Measurements from ENCODE around the gene PRMT3.
"Not testable (repeated sequence)": the region's sequence is repeated elsewhere in the genome, so short reads cannot be mapped to it uniquely, and the experiment has no call there.

PRMT3 gene

DNA sequence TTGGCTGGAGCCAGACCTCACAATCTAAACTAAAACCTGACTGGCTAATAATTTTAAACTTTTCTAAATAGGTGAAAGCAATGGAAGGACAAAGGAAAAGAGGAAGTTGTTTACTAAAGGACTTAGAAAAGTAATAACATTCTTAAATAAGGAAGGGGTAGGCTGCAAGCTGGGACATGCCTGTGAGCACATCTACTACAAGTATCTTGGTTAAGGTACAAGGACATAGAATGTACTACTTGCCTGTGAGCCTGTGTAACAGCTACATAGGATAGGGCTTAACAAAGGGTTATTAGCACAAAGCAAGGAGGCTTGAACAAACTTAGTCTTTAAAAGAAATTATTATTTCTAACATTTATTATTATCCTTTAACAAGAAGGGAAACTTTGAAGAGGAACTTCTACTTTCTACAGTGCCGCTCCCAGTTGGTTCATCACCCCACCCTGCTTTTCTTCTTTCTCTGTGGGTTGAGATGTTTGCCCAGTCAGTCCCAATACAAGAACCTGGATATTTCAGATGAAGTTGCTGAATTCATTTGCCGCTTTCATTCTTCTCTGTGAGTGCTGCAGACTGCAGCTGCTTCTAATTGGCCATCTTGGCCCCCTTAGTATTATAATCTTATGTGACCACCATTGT, 87.5 kb downstream of the PRMT3 start:
- H3K4me1 ChIP-seq (ENCODE audit: control insufficient read depth, insufficient read depth, low read length) = peaks cover 7% of the 10 kb centered on the region
- 95 to 96% methylated on average over 2 of the region's 2 CpGs for WGBS, 2 experiments
- H3K27ac ChIP-seq (ENCODE audit: insufficient read depth, low read depth, low read length, poor library complexity, severe bottlenecking) = peak overlapping the region; percentile 36
- no peaks in the 10 kb centered on the region for H3K9me3 ChIP-seq (ENCODE audit: control insufficient read depth, low read length)
- no peak overlapping the region for H3K4me3 ChIP-seq (ENCODE audit: insufficient read depth, low read depth, low read length)
- H3K27me3 ChIP-seq (ENCODE audit: control insufficient read depth, insufficient read depth, low read length, poor library complexity, severe bottlenecking) = no peaks in the 10 kb centered on the region
- H3K36me3 ChIP-seq (ENCODE audit: control insufficient read depth, insufficient read depth, low read length) = no peaks in the 10 kb centered on the region

DNA sequence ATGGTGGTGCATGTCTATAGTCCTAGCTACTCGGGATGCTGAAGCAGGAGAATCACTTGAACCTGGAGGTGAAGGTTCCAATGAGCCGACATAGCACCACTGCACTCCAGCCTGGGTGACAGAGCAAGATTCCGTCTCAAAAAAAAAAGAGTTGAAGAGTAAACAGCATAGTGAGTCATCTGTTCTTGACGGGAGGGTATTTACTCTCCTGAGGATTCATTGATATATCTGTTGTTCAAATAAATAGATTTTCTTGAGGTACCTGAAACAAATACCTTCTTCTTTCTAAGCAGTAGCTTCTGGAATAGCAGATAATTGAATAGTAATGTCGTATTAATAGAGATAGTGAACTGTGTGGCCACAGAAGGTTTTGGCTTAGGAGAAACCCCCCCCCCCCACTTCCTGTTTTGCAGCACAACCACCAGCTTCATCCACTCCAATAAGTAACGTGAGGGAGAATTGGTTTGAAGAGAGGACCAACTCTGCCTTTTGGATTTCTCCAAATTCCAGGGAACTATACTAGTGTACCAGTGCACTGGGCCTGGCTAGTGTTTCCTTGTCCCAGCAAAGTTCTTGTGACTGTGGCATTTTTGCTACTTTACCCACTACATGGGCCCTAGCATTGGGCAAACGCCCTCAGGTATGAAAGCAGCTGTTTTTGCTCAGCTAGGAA, 90.0 kb downstream of the PRMT3 start:
- Histone ChIP-seq H3K27me3 (ENCODE audit: control insufficient read depth, insufficient read depth, low read length, poor library complexity, severe bottlenecking) (no peaks in the 10 kb centered on the region), H3K27ac (ENCODE audit: insufficient read depth, low read depth, low read length, poor library complexity, severe bottlenecking) (no peak overlapping the region), H3K9me3 (ENCODE audit: control insufficient read depth, low read length) (no peaks in the 10 kb centered on the region), H3K4me3 (ENCODE audit: insufficient read depth, low read depth, low read length) (no peak overlapping the region), H3K4me1 (ENCODE audit: control insufficient read depth, insufficient read depth, low read length) (peaks cover 7% of the 10 kb centered on the region), H3K36me3 (ENCODE audit: control insufficient read depth, insufficient read depth, low read length) (no peaks in the 10 kb centered on the region)
- 78 to 86% methylated on average over 6 of the region's 7 CpGs for WGBS, 2 experiments

DNA sequence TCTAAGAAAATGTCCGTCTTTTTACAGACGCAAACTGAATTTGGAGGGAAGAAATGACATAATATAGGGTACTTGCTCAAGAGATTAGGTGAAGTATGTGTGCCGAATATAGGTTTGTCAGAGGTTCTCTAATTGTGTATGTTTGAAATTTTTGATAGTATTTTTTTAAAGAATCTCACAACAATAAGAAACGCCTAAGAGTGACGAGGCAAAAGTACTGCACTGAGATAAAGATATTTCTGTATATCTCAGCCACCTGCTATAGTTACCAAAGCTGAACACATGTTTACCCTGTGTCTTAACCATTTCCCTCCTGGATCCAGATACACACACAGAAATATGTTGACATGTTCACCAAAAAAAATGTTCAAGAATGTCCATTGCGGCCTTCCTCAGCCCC, 92.0 kb downstream of the PRMT3 start:
- Histone ChIP-seq H3K9me3 (ENCODE audit: control insufficient read depth, low read length) (no peaks in the 10 kb centered on the region), H3K4me3 (ENCODE audit: insufficient read depth, low read depth, low read length) (no peak overlapping the region), H3K27me3 (ENCODE audit: control insufficient read depth, insufficient read depth, low read length, poor library complexity, severe bottlenecking) (no peaks in the 10 kb centered on the region), H3K36me3 (ENCODE audit: control insufficient read depth, insufficient read depth, low read length) (no peaks in the 10 kb centered on the region), H3K4me1 (ENCODE audit: control insufficient read depth, insufficient read depth, low read length) (no peaks in the 10 kb centered on the region), H3K27ac (ENCODE audit: insufficient read depth, low read depth, low read length, poor library complexity, severe bottlenecking) (no peak overlapping the region)
- 95 to 96% methylated on average over 6 of the region's 6 CpGs for WGBS, 2 experiments

DNA sequence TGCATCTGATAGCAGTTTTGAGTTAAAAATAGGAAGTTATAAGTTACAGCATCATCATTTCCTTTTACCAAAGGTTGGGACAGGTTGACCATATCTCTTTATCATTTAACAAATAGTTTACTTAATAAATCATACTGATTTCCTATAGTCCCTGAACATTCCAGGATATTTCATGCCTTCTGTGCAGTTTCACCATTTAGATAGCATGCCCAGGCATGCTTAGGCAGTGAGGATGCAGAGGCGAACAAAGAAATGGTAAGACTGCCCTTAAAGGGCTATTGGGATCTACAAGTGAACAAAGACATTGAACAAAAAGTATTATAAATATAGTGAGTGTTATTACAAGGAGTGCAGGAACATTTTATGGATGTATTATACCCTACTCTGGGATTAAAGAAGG, 96.4 kb downstream of the PRMT3 start:
- no peaks in the 10 kb centered on the region for H3K36me3 ChIP-seq (ENCODE audit: control insufficient read depth, insufficient read depth, low read length)
- H3K27ac ChIP-seq (ENCODE audit: insufficient read depth, low read depth, low read length, poor library complexity, severe bottlenecking) = no peak overlapping the region
- no peaks in the 10 kb centered on the region for H3K9me3 ChIP-seq (ENCODE audit: control insufficient read depth, low read length)
- no peak overlapping the region for H3K4me3 ChIP-seq (ENCODE audit: insufficient read depth, low read depth, low read length)
- H3K27me3 ChIP-seq (ENCODE audit: control insufficient read depth, insufficient read depth, low read length, poor library complexity, severe bottlenecking) = no peaks in the 10 kb centered on the region
- WGBS, 2 experiments = 92 to 100% methylated on average over 1 of the region's 1 CpG
- H3K4me1 ChIP-seq (ENCODE audit: control insufficient read depth, insufficient read depth, low read length) = peaks cover 2% of the 10 kb centered on the region

DNA sequence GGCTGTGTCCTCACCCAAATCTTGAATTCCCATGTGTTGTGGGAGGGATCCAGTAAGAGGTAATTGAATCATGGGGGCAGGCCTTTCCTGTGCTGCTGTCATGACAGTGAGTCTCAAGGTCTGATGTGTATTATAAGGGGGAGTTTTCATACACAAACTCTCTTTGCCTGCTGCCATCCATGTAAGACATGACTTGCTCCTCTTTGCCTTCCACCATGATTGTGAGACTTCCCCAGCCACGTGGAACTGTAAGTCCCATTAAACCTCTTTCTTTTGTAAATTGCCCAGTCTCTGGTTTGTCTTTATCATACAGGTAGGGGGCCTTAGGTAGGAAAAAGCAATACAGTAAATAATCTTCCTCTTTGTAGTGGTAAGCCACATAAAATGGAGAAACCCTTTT, 96.9 kb downstream of the PRMT3 start:
- not testable (repeated sequence) for H3K4me3 ChIP-seq (ENCODE audit: insufficient read depth, low read depth, low read length); H3K36me3 ChIP-seq (ENCODE audit: control insufficient read depth, insufficient read depth, low read length); H3K4me1 ChIP-seq (ENCODE audit: control insufficient read depth, insufficient read depth, low read length); H3K27ac ChIP-seq (ENCODE audit: insufficient read depth, low read depth, low read length, poor library complexity, severe bottlenecking); H3K9me3 ChIP-seq (ENCODE audit: control insufficient read depth, low read length); H3K27me3 ChIP-seq (ENCODE audit: control insufficient read depth, insufficient read depth, low read length, poor library complexity, severe bottlenecking)
- 87 to 92% methylated on average over 1 of the region's 1 CpG for WGBS, 2 experiments

DNA sequence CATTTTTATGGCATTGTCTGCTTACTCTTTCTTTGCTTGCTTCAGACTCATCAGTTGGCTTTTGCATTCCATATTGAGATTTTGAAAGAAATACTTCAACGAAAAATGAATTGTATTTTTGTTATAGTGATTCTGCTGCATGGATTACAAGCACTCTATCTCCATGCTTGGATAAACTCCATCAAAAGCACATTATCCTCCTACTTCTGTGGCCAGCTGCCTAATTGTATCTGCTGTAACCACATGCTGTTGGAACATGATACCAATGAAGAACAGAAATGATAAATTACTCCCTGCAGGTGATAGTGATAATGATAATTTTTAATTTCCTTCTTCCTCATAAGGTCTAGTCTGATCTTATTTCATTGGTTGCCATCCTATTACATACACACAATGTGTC, 100.8 kb downstream of the PRMT3 start:
- Histone ChIP-seq H3K4me1 (ENCODE audit: control insufficient read depth, insufficient read depth, low read length) (peaks cover 2% of the 10 kb centered on the region), H3K9me3 (ENCODE audit: control insufficient read depth, low read length) (no peaks in the 10 kb centered on the region), H3K36me3 (ENCODE audit: control insufficient read depth, insufficient read depth, low read length) (no peaks in the 10 kb centered on the region), H3K4me3 (ENCODE audit: insufficient read depth, low read depth, low read length) (no peak overlapping the region), H3K27ac (ENCODE audit: insufficient read depth, low read depth, low read length, poor library complexity, severe bottlenecking) (no peak overlapping the region), H3K27me3 (ENCODE audit: control insufficient read depth, insufficient read depth, low read length, poor library complexity, severe bottlenecking) (no peaks in the 10 kb centered on the region)
- 75% methylated on average over 1 of the region's 1 CpG; no CpG with 5 or more reads in 1 of the 2 experiments for WGBS, 2 experiments

DNA sequence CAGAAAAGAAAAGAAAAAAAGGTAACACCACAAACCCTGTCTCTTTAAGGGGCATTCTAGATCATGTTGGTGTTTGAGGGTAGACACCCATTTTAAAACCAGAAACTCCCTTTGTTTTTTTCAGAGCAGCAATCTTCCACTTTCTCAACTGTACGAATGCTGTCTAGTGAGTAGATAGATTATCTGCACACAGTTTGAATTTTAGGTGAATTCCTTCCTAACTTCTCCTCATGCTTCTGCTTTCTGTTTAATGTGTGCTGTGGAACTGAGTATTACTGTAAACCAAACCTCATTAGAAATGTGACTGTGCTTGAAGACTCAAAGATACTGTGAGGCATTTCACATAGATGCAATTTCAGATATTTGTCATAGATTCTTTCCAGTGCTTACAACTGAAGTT, 102.4 kb downstream of the PRMT3 start:
- no peak overlapping the region for H3K27ac ChIP-seq (ENCODE audit: insufficient read depth, low read depth, low read length, poor library complexity, severe bottlenecking)
- peaks cover 2% of the 10 kb centered on the region for H3K4me1 ChIP-seq (ENCODE audit: control insufficient read depth, insufficient read depth, low read length)
- H3K4me3 ChIP-seq (ENCODE audit: insufficient read depth, low read depth, low read length) = no peak overlapping the region
- 83% methylated on average over 1 of the region's 1 CpG; no CpG with 5 or more reads in 1 of the 2 experiments for WGBS, 2 experiments
- H3K27me3 ChIP-seq (ENCODE audit: control insufficient read depth, insufficient read depth, low read length, poor library complexity, severe bottlenecking) = no peaks in the 10 kb centered on the region
- H3K9me3 ChIP-seq (ENCODE audit: control insufficient read depth, low read length) = no peaks in the 10 kb centered on the region
- no peaks in the 10 kb centered on the region for H3K36me3 ChIP-seq (ENCODE audit: control insufficient read depth, insufficient read depth, low read length)

DNA sequence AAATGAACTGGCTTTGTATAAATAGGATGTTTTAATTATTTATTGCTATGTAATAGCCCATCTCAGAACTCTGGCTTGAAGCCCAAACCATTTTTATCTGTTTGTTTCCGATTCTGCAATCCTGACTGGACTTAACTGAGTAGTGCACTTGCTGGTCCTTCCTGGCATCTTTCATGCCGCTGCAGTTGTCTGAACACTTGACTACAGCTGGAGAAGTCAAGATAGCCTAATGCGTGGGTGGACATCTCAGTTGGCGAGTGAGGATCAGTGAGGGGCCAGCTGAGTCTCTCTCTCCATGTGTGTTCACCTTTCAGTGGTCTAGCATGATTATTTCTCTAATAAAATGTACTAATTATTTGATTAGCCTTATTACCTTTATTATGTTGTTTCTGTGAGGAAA, 105.8 kb downstream of the PRMT3 start:
- H3K9me3 ChIP-seq (ENCODE audit: control insufficient read depth, low read length) = no peaks in the 10 kb centered on the region
- 95 to 96% methylated on average over 4 of the region's 4 CpGs for WGBS, 2 experiments

DNA sequence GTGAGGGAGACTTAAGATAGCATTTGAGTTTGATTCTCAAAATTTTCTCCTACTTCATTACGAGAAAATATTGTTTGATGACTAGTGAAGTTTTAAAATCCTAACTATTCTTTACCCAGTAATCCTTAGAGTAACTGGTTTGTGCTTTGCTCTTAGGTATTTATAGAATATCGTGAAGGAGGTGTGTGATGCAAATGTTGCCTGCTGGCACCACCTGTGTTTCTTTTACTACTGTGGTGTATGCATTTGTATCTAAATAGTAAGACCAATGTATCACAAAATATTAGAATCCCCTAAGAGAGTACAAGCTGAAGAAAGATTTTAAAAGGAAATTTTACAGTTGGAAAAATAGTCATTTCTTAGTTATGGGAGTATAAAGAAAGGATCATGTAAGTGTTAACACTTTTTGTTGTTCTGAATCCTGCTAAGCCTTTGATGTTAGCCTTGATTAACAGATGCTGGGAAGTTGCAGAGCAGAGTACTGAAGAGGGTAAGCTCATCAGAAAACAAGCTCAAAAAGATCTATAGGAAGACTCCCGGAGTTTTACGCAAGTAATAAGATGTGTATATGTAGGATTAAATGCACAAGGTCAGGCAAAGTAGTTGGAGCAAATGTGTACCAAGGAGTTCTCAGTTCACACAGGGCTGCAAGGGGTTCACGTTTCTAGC, 109.7 kb downstream of the PRMT3 start:
- H3K9me3 ChIP-seq (ENCODE audit: control insufficient read depth, low read length) = no peaks in the 10 kb centered on the region
- H3K4me3 ChIP-seq (ENCODE audit: insufficient read depth, low read depth, low read length) = no peak overlapping the region
- H3K36me3 ChIP-seq (ENCODE audit: control insufficient read depth, insufficient read depth, low read length) = no peaks in the 10 kb centered on the region
- H3K4me1 ChIP-seq (ENCODE audit: control insufficient read depth, insufficient read depth, low read length) = no peaks in the 10 kb centered on the region
- no peak overlapping the region for H3K27ac ChIP-seq (ENCODE audit: insufficient read depth, low read depth, low read length, poor library complexity, severe bottlenecking)
- no peaks in the 10 kb centered on the region for H3K27me3 ChIP-seq (ENCODE audit: control insufficient read depth, insufficient read depth, low read length, poor library complexity, severe bottlenecking)
- 52 to 66% methylated on average over 3 to 4 of the region's 5 CpGs for WGBS, 2 experiments

More for the DNA sequence above, 105.8 kb downstream of the PRMT3 start:
- no peak overlapping the region for H3K27ac ChIP-seq (ENCODE audit: insufficient read depth, low read depth, low read length, poor library complexity, severe bottlenecking)
- H3K4me1 ChIP-seq (ENCODE audit: control insufficient read depth, insufficient read depth, low read length) = peaks cover under 1% of the 10 kb centered on the region
- H3K27me3 ChIP-seq (ENCODE audit: control insufficient read depth, insufficient read depth, low read length, poor library complexity, severe bottlenecking) = no peaks in the 10 kb centered on the region
- no peaks in the 10 kb centered on the region for H3K36me3 ChIP-seq (ENCODE audit: control insufficient read depth, insufficient read depth, low read length)
- H3K4me3 ChIP-seq (ENCODE audit: insufficient read depth, low read depth, low read length) = no peak overlapping the region

DNA sequence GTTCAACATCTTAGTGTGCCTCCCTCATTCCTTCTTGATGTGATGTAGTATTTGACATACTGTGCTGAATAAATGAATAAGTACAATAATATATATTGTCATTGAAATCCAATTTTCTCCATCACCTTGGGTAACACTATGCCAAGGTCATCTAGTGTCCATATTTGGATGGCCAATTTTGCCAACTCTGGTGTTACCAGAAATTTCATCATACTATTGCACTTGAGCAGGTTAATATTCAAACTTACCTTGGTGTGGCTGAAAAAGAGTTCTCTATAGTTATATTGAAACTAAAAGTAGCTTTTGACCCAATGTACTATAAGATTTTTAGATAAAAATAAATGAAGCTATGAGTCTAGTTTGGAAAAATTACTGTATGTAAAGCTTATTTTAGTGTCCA, 113.7 kb downstream of the PRMT3 start:
- no peak overlapping the region for H3K4me3 ChIP-seq (ENCODE audit: insufficient read depth, low read depth, low read length)
- no peaks in the 10 kb centered on the region for H3K4me1 ChIP-seq (ENCODE audit: control insufficient read depth, insufficient read depth, low read length)
- no peaks in the 10 kb centered on the region for H3K36me3 ChIP-seq (ENCODE audit: control insufficient read depth, insufficient read depth, low read length)
- no peaks in the 10 kb centered on the region for H3K9me3 ChIP-seq (ENCODE audit: control insufficient read depth, low read length)
- H3K27me3 ChIP-seq (ENCODE audit: control insufficient read depth, insufficient read depth, low read length, poor library complexity, severe bottlenecking) = no peaks in the 10 kb centered on the region
- H3K27ac ChIP-seq (ENCODE audit: insufficient read depth, low read depth, low read length, poor library complexity, severe bottlenecking) = no peak overlapping the region

Measured in ectodermal cell (in vitro differentiated cells).